ENCODE data around the gene CHPF. TPM values are rescaled to one million over a fixed set of nuclear protein-coding genes. Genes with fewer than 3 reads are reported as not detected.

The CHPF gene
- total RNA-seq, 2 experiments from 2014 or later = 6.5 to 7.1 TPM

- POLR2A ChIA-PET = interaction anchor here (0.9 to 2.0 kb wide), 2 partner anchors 10 to 23 kb away, joined by 4 to 17 read pairs; partner anchors contain the start of genes CHPF and TMEM198
- H3K4me1 Mint-ChIP-seq (ENCODE audit: low read depth) = peaks cover 17% of the 10 kb centered on the region
- no peaks in the 10 kb centered on the region for H3K9me3 Mint-ChIP-seq
- peak overlapping the region; percentile 86 for H3K4me3 Mint-ChIP-seq
- Histone ChIP-seq H3K27me3 (ENCODE audit: control insufficient read depth in 1 of 2, insufficient read depth in 2 of 2, low read length in 2 of 2) (peaks cover 33 to 50% of the 10 kb centered on the region in 2 experiments), H3K27ac (ENCODE audit: low read depth in 1 of 2, low read length in 2 of 2) (no peak overlapping the region), H3K4me1 (ENCODE audit: insufficient read depth, low read length) (peaks cover 24% of the 10 kb centered on the region), H3K4me3 (ENCODE audit: low read length) (peak overlapping the region; percentile 46), H3K9me3 (ENCODE audit: control insufficient read depth in 1 of 2, insufficient read depth in 1 of 2, low read length in 2 of 2) (peaks cover 0 to 31% of the 10 kb centered on the region in 2 experiments), H3K36me3 (ENCODE audit: insufficient read depth, low read length) (no peaks in the 10 kb centered on the region)
- H3K36me3 Mint-ChIP-seq (ENCODE audit: low read depth) = no peaks in the 10 kb centered on the region
- ATAC-seq (ENCODE audit: poor library complexity) (no peak), DNase-seq (no peak)
- TF ChIP-seq CTCF (IDR thresholded peaks at IDR 0.05) = no peak
- CTCF ChIA-PET = interaction anchor here (1.0 to 3.1 kb wide), 2 partner anchors 11 to 164 kb away, joined by 3 to 9 read pairs; no protein-coding TSS in a partner anchor
- no peak overlapping the region for H3K27ac Mint-ChIP-seq
- intact Hi-C loops (cut with DNase I, micrococcal nuclease) = no loop called here
- peaks cover 58% of the 10 kb centered on the region for H3K27me3 Mint-ChIP-seq
These were observed 9.5 kb upstream of the CHPF start for GRCh38 chr2:219553168-219553417.

GRCh38 chr2:219552382-219553167, 9.0 kb upstream of the CHPF start:
- CTCF ChIA-PET = interaction anchor here (1.0 to 3.1 kb wide), 4 partner anchors 10 to 164 kb away, joined by 3 to 9 read pairs (median 3); partner anchors contain the start of gene STK11IP
- Histone ChIP-seq H3K4me3 (ENCODE audit: low read length) (peak overlapping the region; percentile 46), H3K36me3 (ENCODE audit: insufficient read depth, low read length) (no peaks in the 10 kb centered on the region), H3K4me1 (ENCODE audit: insufficient read depth, low read length) (peaks cover 24% of the 10 kb centered on the region), H3K27me3 (ENCODE audit: control insufficient read depth in 1 of 2, insufficient read depth in 2 of 2, low read length in 2 of 2) (peaks cover 33 to 50% of the 10 kb centered on the region in 2 experiments), H3K27ac (ENCODE audit: low read depth in 1 of 2, low read length in 2 of 2) (no peak overlapping the region), H3K9me3 (ENCODE audit: control insufficient read depth in 1 of 2, insufficient read depth in 1 of 2, low read length in 2 of 2) (peaks cover 0 to 31% of the 10 kb centered on the region in 2 experiments)
- DNase-seq (peak; percentile 53 to 90 (median 73)), ATAC-seq (ENCODE audit: poor library complexity) (peak; percentile 85)
- Mint-ChIP-seq H3K27ac (no peak overlapping the region), H3K4me1 (ENCODE audit: low read depth) (peaks cover 17% of the 10 kb centered on the region), H3K36me3 (ENCODE audit: low read depth) (no peaks in the 10 kb centered on the region), H3K9me3 (no peaks in the 10 kb centered on the region), H3K27me3 (peaks cover 58% of the 10 kb centered on the region), H3K4me3 (peak overlapping the region; percentile 86)
- intact Hi-C loops (cut with DNase I, micrococcal nuclease) = loop anchor here (1.0 kb wide), 2 partner anchors 11 to 45 kb away; partner anchors contain the start of gene STK11IP (in 1 of the 2)
- no peak for TF ChIP-seq CTCF (IDR thresholded peaks at IDR 0.05)
- POLR2A ChIA-PET = interaction anchor here (0.6 to 2.0 kb wide), 3 partner anchors 9 to 273 kb away, joined by 3 to 17 read pairs (median 4); partner anchors contain the start of genes CHPF, DNAJB2 and TMEM198

- DNase-seq (peak in 2 of 14 experiments; percentile 18 to 35), ATAC-seq (ENCODE audit: poor library complexity) (peak; percentile 19)
- no peaks in the 10 kb centered on the region for H3K9me3 Mint-ChIP-seq
- ChIA-PET CTCF (interaction anchor here (1.0 to 3.1 kb wide), 4 partner anchors 9 to 163 kb away, joined by 3 to 9 read pairs (median 3); partner anchors contain the start of gene STK11IP), POLR2A (interaction anchor here (0.6 to 2.0 kb wide), 3 partner anchors 8 to 273 kb away, joined by 3 to 17 read pairs (median 4); partner anchors contain the start of genes CHPF, DNAJB2 and TMEM198)
- no peaks in the 10 kb centered on the region for H3K36me3 Mint-ChIP-seq (ENCODE audit: low read depth)
- H3K27ac Mint-ChIP-seq = no peak overlapping the region
- H3K4me1 Mint-ChIP-seq (ENCODE audit: low read depth) = peaks cover 17% of the 10 kb centered on the region
- Histone ChIP-seq H3K27me3 (ENCODE audit: control insufficient read depth in 1 of 2, insufficient read depth in 2 of 2, low read length in 2 of 2) (peaks cover 33 to 43% of the 10 kb centered on the region in 2 experiments), H3K9me3 (ENCODE audit: control insufficient read depth in 1 of 2, insufficient read depth in 1 of 2, low read length in 2 of 2) (peaks cover 0 to 31% of the 10 kb centered on the region in 2 experiments), H3K4me3 (ENCODE audit: low read length) (peak overlapping the region; percentile 46), H3K36me3 (ENCODE audit: insufficient read depth, low read length) (no peaks in the 10 kb centered on the region), H3K4me1 (ENCODE audit: insufficient read depth, low read length) (peaks cover 24% of the 10 kb centered on the region), H3K27ac (ENCODE audit: low read depth in 1 of 2, low read length in 2 of 2) (no peak overlapping the region)
- peak overlapping the region; percentile 86 for H3K4me3 Mint-ChIP-seq
- TF ChIP-seq CTCF (IDR thresholded peaks at IDR 0.05) = no peak
- intact Hi-C loops (cut with DNase I, micrococcal nuclease) = loop anchor here (1.0 kb wide), 2 partner anchors 10 to 46 kb away; partner anchors contain the start of gene STK11IP (in 1 of the 2)
- peaks cover 55% of the 10 kb centered on the region for H3K27me3 Mint-ChIP-seq
These were observed 8.1 kb upstream of the CHPF start for GRCh38 chr2:219551441-219552381.

Measured in CD4-positive, alpha-beta T cell (primary cell).